ENCODE results near the gene CLMP.

GRCh38 chr11:123161376-123162030 lies 33.5 kb downstream of the CLMP start:
- TF ChIP-seq CTCF (IDR thresholded peaks at IDR 0.05; ENCODE audit: low read depth, low read length, poor library complexity, severe bottlenecking) (no peak), EZH2phosphoT487 (IDR thresholded peaks at IDR 0.05; ENCODE audit: borderline replicate concordance, low read length) (no peak)
